HUES6 (cell line): ENCODE results near the gene ASCC1.

ENCODE experiments used
- H3K27ac ChIP-seq: 2 replicates; pipeline ENCODE4 v1.7.0; 2013; ENCODE audit warnings: low read depth, mild to moderate bottlenecking, low read length, inconsistent platforms
- H3K27me3 ChIP-seq: 2 replicates; pipeline ENCODE4 v1.6.1; 2013; ENCODE audit warnings: low read length; ENCODE audit not compliant: control insufficient read depth, insufficient read depth
- H3K36me3 ChIP-seq: 2 replicates; pipeline ENCODE4 v1.6.1; 2013; ENCODE audit warnings: low read length; ENCODE audit not compliant: control insufficient read depth, insufficient read depth
- H3K4me1 ChIP-seq: 2 replicates; pipeline ENCODE4 v1.6.1; 2013; ENCODE audit warnings: low read length; ENCODE audit not compliant: control insufficient read depth, insufficient read depth
- H3K4me3 ChIP-seq: 2 replicates; pipeline ENCODE4 v1.5.1; 2013; ENCODE audit warnings: low read depth, low read length
- H3K9ac ChIP-seq: one replicate; pipeline ENCODE4 v1.6.1; 2013; ENCODE audit warnings: mild to moderate bottlenecking, low read length
- H3K9me3 ChIP-seq: 2 replicates; pipeline ENCODE4 v1.6.1; 2013; ENCODE audit warnings: low read depth, low read length; ENCODE audit not compliant: control insufficient read depth, insufficient read depth

The ASCC1 gene

DNA sequence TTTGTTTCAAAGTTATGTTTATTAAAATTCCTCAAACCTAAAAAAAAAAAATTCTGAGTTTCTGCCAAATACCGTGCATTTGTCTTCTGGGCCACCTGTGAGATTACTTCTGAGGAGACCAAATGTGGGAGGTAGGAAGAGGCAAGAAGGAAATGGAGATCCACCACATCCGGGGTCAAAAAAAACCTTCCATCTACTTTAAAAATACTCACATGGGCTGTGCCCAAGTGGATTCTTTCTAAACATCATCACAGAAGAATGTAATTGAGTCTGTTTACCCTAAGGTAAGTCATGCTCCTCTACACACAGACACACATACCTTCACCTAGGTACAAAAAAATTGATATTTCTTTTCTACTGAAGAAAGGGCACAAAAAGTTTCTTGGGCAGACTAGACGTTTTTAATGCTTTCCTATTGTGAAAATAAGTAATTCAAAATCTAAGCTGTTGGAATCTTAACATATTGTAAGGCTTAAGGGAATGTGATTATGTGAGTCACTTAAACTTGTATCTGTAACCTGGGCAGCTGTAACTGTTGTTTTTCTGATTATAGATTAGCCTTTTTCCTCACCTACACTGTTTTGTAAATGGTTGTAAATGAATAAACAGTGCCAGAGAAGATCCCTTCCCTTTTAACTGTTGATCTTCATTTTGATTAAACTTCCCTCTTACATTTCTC lies 108.6 kb downstream of the ASCC1 start:
- Histone ChIP-seq H3K4me3 (no peak overlapping the region), H3K9me3 (no peaks in the 10 kb centered on the region), H3K27me3 (no peaks in the 10 kb centered on the region), H3K36me3 (peaks cover under 1% of the 10 kb centered on the region), H3K9ac (no peak overlapping the region), H3K4me1 (no peaks in the 10 kb centered on the region), H3K27ac (peak overlapping the region; percentile 19; the same call in 1 of the 2 replicates)

GRCh38 chr10:72106896-72107295 lies 109.2 kb downstream of the ASCC1 start:
- H3K27me3 ChIP-seq, result no peaks in the 10 kb centered on the region
- H3K4me1 ChIP-seq, result no peaks in the 10 kb centered on the region
- H3K4me3 ChIP-seq, result no peak overlapping the region
- H3K27ac ChIP-seq, result no peak overlapping the region
- H3K9me3 ChIP-seq, result no peaks in the 10 kb centered on the region
- H3K9ac ChIP-seq, result no peak overlapping the region
- H3K36me3 ChIP-seq, result peaks cover 4% of the 10 kb centered on the region

DNA sequence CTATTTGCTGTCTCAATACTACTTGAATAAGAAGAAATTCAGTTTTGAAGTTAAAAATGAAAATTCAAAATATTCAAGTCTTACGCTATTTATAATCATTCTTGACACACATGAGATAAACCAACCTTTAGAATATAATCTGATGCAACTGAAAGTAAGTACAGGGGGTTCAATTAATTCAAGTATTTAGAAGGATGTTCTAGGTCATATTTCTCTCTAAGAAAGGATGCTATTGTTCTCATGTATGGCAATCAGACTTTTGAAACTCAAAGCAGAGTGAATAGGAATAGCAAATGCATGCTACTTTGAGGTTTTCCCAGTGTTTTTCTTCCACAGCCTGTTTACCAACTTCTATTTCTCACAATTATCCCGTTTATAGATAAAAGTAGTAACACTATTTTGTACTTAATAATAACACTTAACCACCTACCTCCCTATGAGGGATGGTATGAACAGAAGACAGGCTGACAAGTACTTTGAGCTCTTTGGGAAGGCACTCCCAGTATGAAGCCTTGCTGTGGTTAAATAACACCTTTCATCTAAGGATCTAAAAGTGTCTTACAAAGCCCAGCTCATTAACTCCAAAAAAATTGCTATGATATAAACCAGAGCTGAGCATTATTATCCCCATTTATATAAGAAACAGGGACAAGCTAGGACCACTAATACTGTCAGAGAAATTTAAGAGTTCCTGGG lies 109.8 kb downstream of the ASCC1 start:
- H3K27me3 ChIP-seq, result no peaks in the 10 kb centered on the region
- H3K9me3 ChIP-seq, result no peaks in the 10 kb centered on the region
- H3K4me3 ChIP-seq, result no peak overlapping the region
- H3K4me1 ChIP-seq, result no peaks in the 10 kb centered on the region
- H3K27ac ChIP-seq, result no peak overlapping the region
- H3K9ac ChIP-seq, result no peak overlapping the region
- H3K36me3 ChIP-seq, result peaks cover 4% of the 10 kb centered on the region

DNA sequence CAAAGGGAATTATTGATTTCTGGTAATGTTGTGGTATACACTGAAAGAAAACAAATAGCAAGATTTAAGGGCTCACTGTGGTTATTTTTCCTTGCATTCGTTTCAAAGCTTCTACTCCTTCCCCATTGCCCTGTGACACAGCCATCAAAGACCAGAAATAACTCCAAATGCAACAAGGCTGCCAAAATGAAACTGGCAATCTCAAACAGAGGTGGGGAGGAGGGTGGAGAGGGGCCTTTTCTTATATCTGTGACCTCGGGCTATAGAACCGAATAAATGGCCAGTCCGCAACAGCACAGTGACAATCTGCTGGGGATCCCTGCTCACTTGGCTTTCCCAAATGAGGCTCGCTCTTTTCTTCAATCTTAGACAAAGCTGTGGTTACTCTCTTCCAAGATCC lies 110.4 kb downstream of the ASCC1 start:
- H3K36me3 ChIP-seq, result peaks cover 6% of the 10 kb centered on the region
- H3K4me1 ChIP-seq, result no peaks in the 10 kb centered on the region
- no peaks in the 10 kb centered on the region for H3K27me3 ChIP-seq
- no peak overlapping the region for H3K27ac ChIP-seq
- H3K4me3 ChIP-seq, result no peak overlapping the region
- no peak overlapping the region for H3K9ac ChIP-seq
- H3K9me3 ChIP-seq, result no peaks in the 10 kb centered on the region

DNA sequence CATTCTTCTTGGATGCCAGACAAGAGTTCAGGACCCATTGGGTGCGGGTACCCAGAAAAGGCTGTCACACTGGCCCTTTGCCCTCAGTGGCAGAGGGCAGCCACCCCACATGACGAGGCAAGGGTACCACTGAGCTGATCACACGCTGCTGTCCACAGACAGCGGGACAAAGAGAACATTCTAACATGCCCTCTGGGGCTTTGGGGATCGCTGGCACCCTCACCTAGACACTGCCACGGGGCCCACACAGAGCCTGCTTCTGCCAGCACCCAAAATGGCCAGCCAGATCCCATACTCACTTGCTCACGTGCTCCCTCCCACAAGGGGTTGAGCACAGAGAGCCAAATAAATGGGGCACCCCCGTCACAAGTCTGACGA lies 111.0 kb downstream of the ASCC1 start:
- Histone ChIP-seq H3K4me1 (no peaks in the 10 kb centered on the region), H3K27me3 (no peaks in the 10 kb centered on the region), H3K36me3 (peaks cover 6% of the 10 kb centered on the region), H3K4me3 (no peak overlapping the region), H3K9me3 (no peaks in the 10 kb centered on the region), H3K9ac (no peak overlapping the region), H3K27ac (no peak overlapping the region)

DNA sequence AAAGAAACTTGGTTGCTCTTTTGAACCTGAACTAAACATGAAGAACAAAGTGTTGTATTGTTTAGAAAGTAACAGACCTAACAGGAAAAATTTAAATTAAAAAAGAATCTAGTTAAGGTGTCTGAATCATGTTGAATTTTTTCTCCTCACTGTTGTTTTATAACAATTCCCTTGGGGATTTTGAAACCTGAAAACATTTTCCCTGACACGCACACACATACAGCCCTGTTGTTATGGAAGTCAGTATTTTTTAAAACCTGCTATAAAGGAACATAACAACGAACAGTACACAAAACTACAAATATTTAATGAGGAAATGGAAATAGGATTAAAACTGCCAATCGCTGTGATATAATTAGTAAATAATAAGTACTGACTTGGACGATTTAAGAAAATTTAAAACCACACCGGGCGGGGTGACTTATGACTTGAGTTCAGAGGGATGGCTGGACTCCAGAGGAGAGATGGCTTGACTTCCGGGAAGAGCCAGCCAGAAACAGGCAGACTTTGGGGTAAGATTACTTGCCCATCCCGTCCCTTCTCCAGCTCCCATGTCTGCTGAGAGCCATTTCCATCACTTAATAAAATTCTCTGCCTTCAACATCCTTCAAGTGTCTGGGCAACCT lies 111.5 kb downstream of the ASCC1 start:
- no peak overlapping the region for H3K4me3 ChIP-seq
- H3K27me3 ChIP-seq, result no peaks in the 10 kb centered on the region

GRCh38 chr10:72099600-72099921 lies 116.5 kb downstream of the ASCC1 start:
- Histone ChIP-seq H3K36me3 (peaks cover 19% of the 10 kb centered on the region), H3K9me3 (no peaks in the 10 kb centered on the region), H3K4me1 (no peaks in the 10 kb centered on the region; the same call in 1 of the 2 replicates), H3K4me3 (no peak overlapping the region), H3K9ac (no peak overlapping the region), H3K27me3 (no peaks in the 10 kb centered on the region), H3K27ac (no peak overlapping the region)

More for the DNA sequence above, 111.5 kb downstream of the ASCC1 start:
- Histone ChIP-seq H3K4me1 (no peaks in the 10 kb centered on the region), H3K36me3 (peaks cover 6% of the 10 kb centered on the region), H3K9ac (no peak overlapping the region), H3K9me3 (no peaks in the 10 kb centered on the region), H3K27ac (no peak overlapping the region)

GRCh38 chr10:72098836-72099599 lies 117.1 kb downstream of the ASCC1 start:
- H3K9me3 ChIP-seq, result no peaks in the 10 kb centered on the region
- H3K4me1 ChIP-seq, result no peaks in the 10 kb centered on the region; the same call in 1 of the 2 replicates
- H3K4me3 ChIP-seq, result no peak overlapping the region
- H3K27ac ChIP-seq, result no peak overlapping the region
- H3K9ac ChIP-seq, result no peak overlapping the region
- peaks cover 19% of the 10 kb centered on the region for H3K36me3 ChIP-seq
- no peaks in the 10 kb centered on the region for H3K27me3 ChIP-seq

GRCh38 chr10:72098301-72098835 lies 117.7 kb downstream of the ASCC1 start:
- no peak overlapping the region for H3K27ac ChIP-seq

GRCh38 chr10:72097448-72098300 lies 118.4 kb downstream of the ASCC1 start:
- Histone ChIP-seq H3K4me1 (no peaks in the 10 kb centered on the region; the same call in 1 of the 2 replicates), H3K9me3 (no peaks in the 10 kb centered on the region), H3K27me3 (no peaks in the 10 kb centered on the region), H3K27ac (no peak overlapping the region), H3K36me3 (peaks cover 19% of the 10 kb centered on the region), H3K4me3 (no peak overlapping the region), H3K9ac (no peak overlapping the region)

More at GRCh38 chr10:72098301-72098835, 117.7 kb downstream of the ASCC1 start:
- H3K36me3 ChIP-seq, result peaks cover 19% of the 10 kb centered on the region
- H3K4me3 ChIP-seq, result no peak overlapping the region
- H3K9me3 ChIP-seq, result no peaks in the 10 kb centered on the region
- no peaks in the 10 kb centered on the region; the same call in 1 of the 2 replicates for H3K4me1 ChIP-seq
- H3K9ac ChIP-seq, result no peak overlapping the region
- H3K27me3 ChIP-seq, result no peaks in the 10 kb centered on the region
